ENCODE measurements around the gene RPL12. TPM values are rescaled to one million over a fixed set of nuclear protein-coding genes. Genes with fewer than 3 reads are reported as not detected.
A peak's percentile ranks its signal among the peaks of the same experiment; 100 is the strongest.

The RPL12 gene
- total RNA-seq, 4 donors from 2014 or later = 621 to 1,579 (median 999) TPM

DNA sequence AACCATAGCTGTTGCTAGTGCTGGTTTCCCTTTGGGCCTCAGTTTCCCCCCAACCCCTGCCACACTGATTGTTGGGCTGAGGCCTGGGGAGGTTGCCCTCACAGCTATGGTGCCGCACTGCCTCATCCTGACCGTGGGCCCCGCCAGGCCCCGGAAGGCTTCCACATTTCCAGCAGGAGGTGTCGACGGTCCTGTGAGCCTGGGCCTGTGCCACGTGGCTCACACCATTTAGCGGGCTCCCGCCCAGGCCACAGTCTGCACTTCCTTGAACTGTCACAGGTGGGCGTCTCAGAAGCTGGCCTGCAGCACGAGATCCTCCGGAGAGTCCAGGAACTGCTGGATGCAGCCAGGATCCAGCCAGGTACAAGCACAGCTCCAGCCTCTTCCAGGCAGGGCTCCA, 45.8 kb upstream of the RPL12 start:
- Histone ChIP-seq H3K4me3 (no peak overlapping the region), H3K4me1 (peaks cover 0 to 21% (median 0%) of the 10 kb centered on the region in 4 donors), H3K27ac (no peak overlapping the region), H3K27me3 (no peaks in the 10 kb centered on the region), H3K36me3 (peaks cover 0 to 57% (median 0%) of the 10 kb centered on the region in 3 donors), H3K9me3 (no peaks in the 10 kb centered on the region)
- DNase-seq = no peak
- TF ChIP-seq, protein P1, sequence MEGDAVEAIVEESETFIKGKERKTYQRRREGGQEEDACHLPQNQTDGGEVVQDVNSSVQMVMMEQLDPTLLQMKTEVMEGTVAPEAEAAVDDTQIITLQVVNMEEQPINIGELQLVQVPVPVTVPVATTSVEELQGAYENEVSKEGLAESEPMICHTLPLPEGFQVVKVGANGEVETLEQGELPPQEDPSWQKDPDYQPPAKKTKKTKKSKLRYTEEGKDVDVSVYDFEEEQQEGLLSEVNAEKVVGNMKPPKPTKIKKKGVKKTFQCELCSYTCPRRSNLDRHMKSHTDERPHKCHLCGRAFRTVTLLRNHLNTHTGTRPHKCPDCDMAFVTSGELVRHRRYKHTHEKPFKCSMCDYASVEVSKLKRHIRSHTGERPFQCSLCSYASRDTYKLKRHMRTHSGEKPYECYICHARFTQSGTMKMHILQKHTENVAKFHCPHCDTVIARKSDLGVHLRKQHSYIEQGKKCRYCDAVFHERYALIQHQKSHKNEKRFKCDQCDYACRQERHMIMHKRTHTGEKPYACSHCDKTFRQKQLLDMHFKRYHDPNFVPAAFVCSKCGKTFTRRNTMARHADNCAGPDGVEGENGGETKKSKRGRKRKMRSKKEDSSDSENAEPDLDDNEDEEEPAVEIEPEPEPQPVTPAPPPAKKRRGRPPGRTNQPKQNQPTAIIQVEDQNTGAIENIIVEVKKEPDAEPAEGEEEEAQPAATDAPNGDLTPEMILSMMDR (IDR thresholded peaks at IDR 0.05) = no peak
- TF ChIP-seq POLR2A (IDR thresholded peaks at IDR 0.05) = no peak

GRCh38 chr9:127495884-127496555, 44.8 kb upstream of the RPL12 start:
- Histone ChIP-seq H3K4me1 (peaks cover 0 to 21% (median 0%) of the 10 kb centered on the region in 4 donors), H3K27ac (peak overlapping the region in 2 of 4 donors; percentile 54 to 81), H3K36me3 (peaks cover 0 to 56% (median 0%) of the 10 kb centered on the region in 3 donors), H3K4me3 (no peak overlapping the region), H3K27me3 (no peaks in the 10 kb centered on the region), H3K9me3 (no peaks in the 10 kb centered on the region)
- TF ChIP-seq, protein P1 (IDR thresholded peaks at IDR 0.05) = peak in 1 of 6 experiments; percentile 16
- TF ChIP-seq POLR2A (IDR thresholded peaks at IDR 0.05) = no peak
- no peak for DNase-seq

DNA sequence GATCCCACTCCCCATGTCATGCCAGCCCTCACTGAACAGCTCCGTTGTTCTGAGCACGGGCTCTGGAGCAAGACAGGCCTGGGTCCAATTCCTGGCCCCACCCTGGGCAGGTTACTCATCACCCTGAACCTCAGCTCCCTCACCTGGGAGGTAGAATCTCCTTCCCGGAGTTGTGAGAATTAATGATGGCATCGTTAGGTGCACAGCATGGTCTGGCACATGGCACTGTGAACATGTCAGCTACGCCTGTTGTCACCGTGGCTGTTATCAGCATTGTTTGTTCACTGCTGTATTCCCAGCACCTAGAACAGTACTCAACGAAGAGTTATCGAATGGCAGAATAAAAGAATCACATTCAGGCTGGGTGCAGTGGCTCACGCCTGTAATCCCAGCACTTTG, 43.1 kb upstream of the RPL12 start:
- Histone ChIP-seq H3K4me3 (no peak overlapping the region), H3K36me3 (peaks cover 0 to 62% (median 0%) of the 10 kb centered on the region in 3 donors), H3K4me1 (peaks cover 0 to 21% (median 0%) of the 10 kb centered on the region in 4 donors), H3K27ac (peak overlapping the region in 2 of 4 donors; percentile 74 to 81), H3K27me3 (no peaks in the 10 kb centered on the region), H3K9me3 (no peaks in the 10 kb centered on the region)
- no peak for DNase-seq
- TF ChIP-seq, protein P1 (IDR thresholded peaks at IDR 0.05) = no peak
- TF ChIP-seq POLR2A (IDR thresholded peaks at IDR 0.05) = no peak

GRCh38 chr9:127493592-127494303, 42.5 kb upstream of the RPL12 start:
- no peak for DNase-seq
- H3K4me3 ChIP-seq = no peak overlapping the region
- peaks cover 0 to 21% (median 0%) of the 10 kb centered on the region in 4 donors for H3K4me1 ChIP-seq
- H3K27me3 ChIP-seq = no peaks in the 10 kb centered on the region
- H3K27ac ChIP-seq = no peak overlapping the region
- TF ChIP-seq, protein P1 (IDR thresholded peaks at IDR 0.05) = no peak
- no peak for TF ChIP-seq POLR2A (IDR thresholded peaks at IDR 0.05)
- H3K9me3 ChIP-seq = no peaks in the 10 kb centered on the region
- H3K36me3 ChIP-seq = peaks cover 0 to 67% (median 0%) of the 10 kb centered on the region in 3 donors

DNA sequence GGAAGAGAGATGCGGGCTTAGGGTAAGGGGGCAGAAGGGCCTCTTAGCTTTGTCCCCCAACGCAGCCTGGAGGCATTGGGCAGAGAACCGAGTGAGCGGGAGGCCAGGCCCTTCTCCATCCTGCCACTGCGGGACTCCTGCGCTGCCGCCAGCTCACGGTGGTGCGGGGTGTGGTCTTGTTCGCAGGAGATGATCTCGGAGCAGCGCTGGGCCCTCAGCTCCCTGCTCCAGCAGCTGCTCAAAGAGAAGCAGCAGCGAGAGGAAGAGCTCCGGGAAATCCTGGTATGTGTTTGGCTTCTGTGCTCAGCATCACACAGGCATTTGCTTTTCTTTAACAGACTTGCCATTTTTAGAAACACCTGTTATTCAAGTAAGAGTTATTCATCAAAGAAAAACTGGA, 41.4 kb upstream of the RPL12 start:
- Histone ChIP-seq H3K36me3 (peaks cover 0 to 67% (median 0%) of the 10 kb centered on the region in 3 donors), H3K27me3 (no peaks in the 10 kb centered on the region), H3K4me1 (peaks cover 0 to 21% (median 0%) of the 10 kb centered on the region in 4 donors), H3K4me3 (no peak overlapping the region), H3K27ac (no peak overlapping the region), H3K9me3 (no peaks in the 10 kb centered on the region)
- no peak for TF ChIP-seq POLR2A (IDR thresholded peaks at IDR 0.05)
- TF ChIP-seq, protein P1 (IDR thresholded peaks at IDR 0.05) = no peak
- DNase-seq = no peak

All from Peyer's patch (tissue), 4 donors.